Caco-2 (cell line): Measurements from ENCODE around the gene NKAPD1. TPM values are rescaled to one million over a fixed set of nuclear protein-coding genes. Genes with fewer than 3 reads are reported as not detected.
"Not testable (repeated sequence)": the region's sequence is repeated elsewhere in the genome, so short reads cannot be mapped to it uniquely, and the experiment has no call there.

ENCODE experiments used
- BruUV-seq: library from RNA; stranded (reverse); fragments of 400-500 nt; replicated peaks from 2 replicates; lab custom pipeline; 2021; lab: Mats Ljungman, UMichigan
- CTCF ChIA-PET: fragments of 300-600 bp; sonication (Branson Sonifier 250); formaldehyde crosslinking; loops from one replicate; lab custom pipeline; 2022; ENCODE audit warnings: antibody characterized with exemption; lab: Charles Lee
- POLR2A ChIA-PET: fragments of 300-600 bp; sonication (Branson Sonifier 250); formaldehyde crosslinking; loops from one replicate; lab custom pipeline; 2022; ENCODE audit warnings: antibody characterized with exemption; lab: Charles Lee
- DNase-seq, 2 experiments: peaks; one replicate each; pipeline versions ENCODE4 v3.0.0 to v3.0.0-alpha.2; 2020 to 2022
- H3K27me3 ChIP-seq: replicated peaks from 2 replicates; pipeline ENCODE4 v1.6.0; 2011; ENCODE audit warnings: low read length; ENCODE audit not compliant: control insufficient read depth, insufficient read depth
- H3K36me3 ChIP-seq: 2 replicates; pipeline ENCODE4 v1.5.1; 2011; ENCODE audit warnings: low read length; ENCODE audit not compliant: control insufficient read depth, insufficient read depth
- H3K4me1 ChIP-seq: fragments of 250-450 bp; sonication (Bioruptor Pico); 2 replicates; pipeline ENCODE4 v1.5.1; 2020; ENCODE audit warnings: mild to moderate bottlenecking
- H3K4me3 ChIP-seq: 2 replicates; pipeline ENCODE4 v1.5.1; 2011; ENCODE audit warnings: low read depth, mild to moderate bottlenecking, control low read depth, low read length
- H3K9me3 ChIP-seq: fragments of 250-450 bp; sonication (Bioruptor Pico); 2 replicates; pipeline ENCODE4 v1.5.1; 2020; ENCODE audit warnings: mild to moderate bottlenecking, moderate library complexity
- H3K27ac Mint-ChIP-seq: one replicate; pipeline ENCODE4 v1.8.0; 2022; ENCODE audit warnings: mixed read lengths; ENCODE audit not compliant: unreplicated experiment
- H3K27me3 Mint-ChIP-seq: one replicate; pipeline ENCODE4 v1.8.0; 2022; ENCODE audit warnings: mixed read lengths; ENCODE audit not compliant: insufficient read depth, unreplicated experiment
- H3K36me3 Mint-ChIP-seq: one replicate; pipeline ENCODE4 v1.8.0; 2022; ENCODE audit warnings: mild to moderate bottlenecking, mixed read lengths; ENCODE audit not compliant: insufficient read depth, unreplicated experiment
- H3K4me1 Mint-ChIP-seq: one replicate; pipeline ENCODE4 v1.8.0; 2022; ENCODE audit warnings: low read depth, mixed read lengths; ENCODE audit not compliant: unreplicated experiment
- H3K4me3 Mint-ChIP-seq: one replicate; pipeline ENCODE4 v1.8.0; 2022; ENCODE audit warnings: mild to moderate bottlenecking, moderate library complexity, mixed read lengths; ENCODE audit not compliant: unreplicated experiment
- H3K9me3 Mint-ChIP-seq: one replicate; pipeline ENCODE4 v1.8.0; 2022; ENCODE audit warnings: mixed read lengths; ENCODE audit not compliant: unreplicated experiment
- intact Hi-C: fragments of 100-400 bp; cut with micrococcal nuclease; formaldehyde crosslinking; loops from one replicate; pipeline ENCODE4 v1.10.0; 2022; ENCODE audit not compliant: unreplicated experiment
- total RNA-seq: library from RNA; stranded (reverse); gene quantifications from 2 replicates; pipeline ENCODE4 v1.2.3, GENCODE V29; 2022
- TF ChIP-seq, protein P1 (sequence below), 2 experiments: fragments of 200-600 bp in 1 of 2; IDR thresholded peaks; 1 replicate in 1 of 2; 2 replicates in 1 of 2; pipeline versions ENCODE4 v1.5.1 to v1.8.0; 2011 to 2022; ENCODE audit warnings: antibody characterized with exemption in 1 of 2, control low read depth in 1 of 2, inconsistent platforms in 1 of 2, low read depth in 1 of 2, low read length in 1 of 2, mild to moderate bottlenecking in 1 of 2, moderate library complexity in 1 of 2; ENCODE audit not compliant: insufficient read depth in 1 of 2, severe bottlenecking in 1 of 2, unreplicated experiment in 1 of 2

The NKAPD1 gene
- total RNA-seq, 1 experiment from 2014 or later, result 36.9 TPM

- no peak for DNase-seq
- Mint-ChIP-seq H3K27ac (peak overlapping the region; percentile 98), H3K9me3 (no peaks in the 10 kb centered on the region), H3K27me3 (no peaks in the 10 kb centered on the region), H3K4me1 (peaks cover 17% of the 10 kb centered on the region), H3K36me3 (peaks cover 87% of the 10 kb centered on the region), H3K4me3 (peak overlapping the region; percentile 95)
- Histone ChIP-seq H3K4me3 (peak overlapping the region; percentile 59), H3K36me3 (peaks cover 8% of the 10 kb centered on the region), H3K4me1 (peaks cover 4% of the 10 kb centered on the region; the same call in 1 of the 2 replicates), H3K27me3 (no peaks in the 10 kb centered on the region), H3K9me3 (no peaks in the 10 kb centered on the region)
- intact Hi-C loops, result loop anchor here (2.0 kb wide), 1 partner anchor 160 kb away; no protein-coding TSS in a partner anchor
- TF ChIP-seq, protein P1, sequence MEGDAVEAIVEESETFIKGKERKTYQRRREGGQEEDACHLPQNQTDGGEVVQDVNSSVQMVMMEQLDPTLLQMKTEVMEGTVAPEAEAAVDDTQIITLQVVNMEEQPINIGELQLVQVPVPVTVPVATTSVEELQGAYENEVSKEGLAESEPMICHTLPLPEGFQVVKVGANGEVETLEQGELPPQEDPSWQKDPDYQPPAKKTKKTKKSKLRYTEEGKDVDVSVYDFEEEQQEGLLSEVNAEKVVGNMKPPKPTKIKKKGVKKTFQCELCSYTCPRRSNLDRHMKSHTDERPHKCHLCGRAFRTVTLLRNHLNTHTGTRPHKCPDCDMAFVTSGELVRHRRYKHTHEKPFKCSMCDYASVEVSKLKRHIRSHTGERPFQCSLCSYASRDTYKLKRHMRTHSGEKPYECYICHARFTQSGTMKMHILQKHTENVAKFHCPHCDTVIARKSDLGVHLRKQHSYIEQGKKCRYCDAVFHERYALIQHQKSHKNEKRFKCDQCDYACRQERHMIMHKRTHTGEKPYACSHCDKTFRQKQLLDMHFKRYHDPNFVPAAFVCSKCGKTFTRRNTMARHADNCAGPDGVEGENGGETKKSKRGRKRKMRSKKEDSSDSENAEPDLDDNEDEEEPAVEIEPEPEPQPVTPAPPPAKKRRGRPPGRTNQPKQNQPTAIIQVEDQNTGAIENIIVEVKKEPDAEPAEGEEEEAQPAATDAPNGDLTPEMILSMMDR (IDR thresholded peaks at IDR 0.05; ENCODE audit: insufficient read depth in 1 of 2, low read depth in 1 of 2, low read length in 1 of 2, severe bottlenecking in 1 of 2, unreplicated experiment in 1 of 2), result no peak
- POLR2A ChIA-PET, result interaction anchor here (0.6 to 1.3 kb wide), 4 partner anchors 10 to 163 kb away, joined by 4 to 10 read pairs (median 6); no protein-coding TSS in a partner anchor
- CTCF ChIA-PET, result interaction anchor here (0.6 to 2.0 kb wide), 2 partner anchors 161 to 193 kb away, joined by 4 to 9 read pairs; no protein-coding TSS in a partner anchor
- TSS peak; percentile 33 for BruUV-seq
Observed at GRCh38 chr11:112087212-112087611, 13.1 kb downstream of the NKAPD1 start.

GRCh38 chr11:112095302-112095701 is 21.2 kb downstream of the NKAPD1 start:
- H3K4me1 Mint-ChIP-seq, H3K9me3 ChIP-seq, H3K4me3 Mint-ChIP-seq, H3K36me3 ChIP-seq, H3K4me1 ChIP-seq, H3K27me3 ChIP-seq, intact Hi-C loops, DNase-seq, H3K27ac Mint-ChIP-seq, H3K27me3 Mint-ChIP-seq, POLR2A ChIA-PET, H3K9me3 Mint-ChIP-seq, H3K4me3 ChIP-seq: not testable (repeated sequence)
- CTCF ChIA-PET, result interaction anchor here (0.9 kb wide), 1 partner anchor 18 kb away, joined by 6 read pairs; no protein-coding TSS in a partner anchor
- H3K36me3 Mint-ChIP-seq, result peaks cover 41% of the 10 kb centered on the region
- BruUV-seq, result TSS peak; percentile 23

DNA sequence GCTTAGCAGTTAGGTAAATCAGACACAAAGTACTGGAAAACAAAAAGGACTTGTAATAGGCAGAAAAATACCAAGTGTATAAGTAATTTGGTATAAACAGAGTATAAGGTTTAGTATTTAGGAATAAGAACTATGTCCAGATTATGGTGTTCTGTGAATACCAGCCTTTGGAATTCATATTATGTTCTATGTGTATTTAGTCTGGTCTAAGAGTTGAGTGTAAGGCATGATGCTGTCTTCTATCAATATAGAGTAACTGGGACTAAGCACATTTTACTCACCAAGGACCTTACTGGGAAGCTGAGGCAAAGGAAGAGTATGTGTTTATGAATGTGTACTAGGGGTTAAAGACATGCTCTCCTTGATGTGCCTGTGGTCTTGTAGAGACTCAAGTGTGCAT is 22.1 kb downstream of the NKAPD1 start:
- Histone ChIP-seq H3K27me3 (no peaks in the 10 kb centered on the region), H3K9me3 (no peaks in the 10 kb centered on the region), H3K4me3 (no peak overlapping the region), H3K4me1 (no peaks in the 10 kb centered on the region), H3K36me3 (peaks cover 2% of the 10 kb centered on the region; the same call in 1 of the 2 replicates)
- CTCF ChIA-PET, result interaction anchor here (0.9 kb wide), 1 partner anchor 17 kb away, joined by 6 read pairs; no protein-coding TSS in a partner anchor
- no TSS peak for BruUV-seq
- H3K36me3 Mint-ChIP-seq, result peaks cover 32% of the 10 kb centered on the region
- H3K27ac Mint-ChIP-seq, result no peak overlapping the region
- TF ChIP-seq, protein P1 (IDR thresholded peaks at IDR 0.05; ENCODE audit: insufficient read depth in 1 of 2, low read depth in 1 of 2, low read length in 1 of 2, severe bottlenecking in 1 of 2, unreplicated experiment in 1 of 2), result no peak
- H3K27me3 Mint-ChIP-seq, result no peaks in the 10 kb centered on the region
- no peaks in the 10 kb centered on the region for H3K4me1 Mint-ChIP-seq
- intact Hi-C loops, result no loop called here
- H3K9me3 Mint-ChIP-seq, result no peaks in the 10 kb centered on the region
- no peak for DNase-seq
- H3K4me3 Mint-ChIP-seq, result no peak overlapping the region
- POLR2A ChIA-PET, result interaction anchor here (1.1 kb wide), 1 partner anchor 10 kb away, joined by 7 read pairs; the partner anchor contains the start of genes SDHD and TIMM8B
